A673 (cell line): ENCODE results near the gene SRSF12.
A peak's percentile ranks its signal among the peaks of the same experiment; 100 is the strongest.

ENCODE experiments used
- EZH2 ChIP-seq: fragments of 200-600 bp; sonication (generic); IDR thresholded peaks from 2 replicates; pipeline ENCODE4 v1.6.1; 2017; ENCODE audit warnings: borderline replicate concordance, low read depth, mild to moderate bottlenecking, mixed read lengths, antibody characterized with exemption, low read length; ENCODE audit not compliant: poor library complexity, severe bottlenecking
- TF ChIP-seq, protein P1 (sequence below): fragments of 300-800, 200-600 bp; sonication (generic); conservative IDR thresholded peaks from 2 replicates; pipeline ENCODE4 v1.5.1; 2017; ENCODE audit warnings: low read depth, mild to moderate bottlenecking, antibody characterized with exemption, low read length, moderate library complexity, mixed read lengths

DNA sequence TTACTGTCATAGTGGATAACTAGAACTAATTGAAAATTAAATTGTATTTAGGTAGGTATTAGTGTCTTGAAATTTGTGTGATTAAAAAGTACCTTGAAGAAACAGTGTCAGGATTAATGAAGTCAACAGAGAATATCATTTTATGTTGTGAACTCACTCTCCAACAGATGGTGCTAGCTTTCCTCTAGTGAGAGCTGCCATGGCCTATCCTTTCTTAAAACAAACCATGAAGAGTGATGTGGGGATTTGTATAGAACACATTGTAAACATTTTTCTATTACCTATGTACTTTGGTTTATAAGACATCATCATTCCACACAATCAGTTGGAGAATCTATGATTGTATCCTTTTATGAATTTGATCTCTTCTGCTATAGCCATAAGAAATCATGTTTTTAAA is 4.8 kb upstream of the SRSF12 start:
- TF ChIP-seq EZH2 = no peak
- TF ChIP-seq, protein P1, sequence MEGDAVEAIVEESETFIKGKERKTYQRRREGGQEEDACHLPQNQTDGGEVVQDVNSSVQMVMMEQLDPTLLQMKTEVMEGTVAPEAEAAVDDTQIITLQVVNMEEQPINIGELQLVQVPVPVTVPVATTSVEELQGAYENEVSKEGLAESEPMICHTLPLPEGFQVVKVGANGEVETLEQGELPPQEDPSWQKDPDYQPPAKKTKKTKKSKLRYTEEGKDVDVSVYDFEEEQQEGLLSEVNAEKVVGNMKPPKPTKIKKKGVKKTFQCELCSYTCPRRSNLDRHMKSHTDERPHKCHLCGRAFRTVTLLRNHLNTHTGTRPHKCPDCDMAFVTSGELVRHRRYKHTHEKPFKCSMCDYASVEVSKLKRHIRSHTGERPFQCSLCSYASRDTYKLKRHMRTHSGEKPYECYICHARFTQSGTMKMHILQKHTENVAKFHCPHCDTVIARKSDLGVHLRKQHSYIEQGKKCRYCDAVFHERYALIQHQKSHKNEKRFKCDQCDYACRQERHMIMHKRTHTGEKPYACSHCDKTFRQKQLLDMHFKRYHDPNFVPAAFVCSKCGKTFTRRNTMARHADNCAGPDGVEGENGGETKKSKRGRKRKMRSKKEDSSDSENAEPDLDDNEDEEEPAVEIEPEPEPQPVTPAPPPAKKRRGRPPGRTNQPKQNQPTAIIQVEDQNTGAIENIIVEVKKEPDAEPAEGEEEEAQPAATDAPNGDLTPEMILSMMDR = peak; percentile 72
